HL-60/S4 treated with phorbol 12-myristate 13-acetate at 8.2 ng/mL for 4 days and 3 days (cell line): ENCODE data around the gene KLHDC4.
"Not testable (repeated sequence)": the region's sequence is repeated elsewhere in the genome, so short reads cannot be mapped to it uniquely, and the experiment has no call there.

Experiments
- in situ Hi-C: fragments of 300-500 bp; cut with MboI; formaldehyde crosslinking; loops from 2 replicates; pipeline ENCODE4 v1.15.0; 2022; ENCODE audit warnings: low sequenced_read_pairs

The KLHDC4 gene

DNA sequence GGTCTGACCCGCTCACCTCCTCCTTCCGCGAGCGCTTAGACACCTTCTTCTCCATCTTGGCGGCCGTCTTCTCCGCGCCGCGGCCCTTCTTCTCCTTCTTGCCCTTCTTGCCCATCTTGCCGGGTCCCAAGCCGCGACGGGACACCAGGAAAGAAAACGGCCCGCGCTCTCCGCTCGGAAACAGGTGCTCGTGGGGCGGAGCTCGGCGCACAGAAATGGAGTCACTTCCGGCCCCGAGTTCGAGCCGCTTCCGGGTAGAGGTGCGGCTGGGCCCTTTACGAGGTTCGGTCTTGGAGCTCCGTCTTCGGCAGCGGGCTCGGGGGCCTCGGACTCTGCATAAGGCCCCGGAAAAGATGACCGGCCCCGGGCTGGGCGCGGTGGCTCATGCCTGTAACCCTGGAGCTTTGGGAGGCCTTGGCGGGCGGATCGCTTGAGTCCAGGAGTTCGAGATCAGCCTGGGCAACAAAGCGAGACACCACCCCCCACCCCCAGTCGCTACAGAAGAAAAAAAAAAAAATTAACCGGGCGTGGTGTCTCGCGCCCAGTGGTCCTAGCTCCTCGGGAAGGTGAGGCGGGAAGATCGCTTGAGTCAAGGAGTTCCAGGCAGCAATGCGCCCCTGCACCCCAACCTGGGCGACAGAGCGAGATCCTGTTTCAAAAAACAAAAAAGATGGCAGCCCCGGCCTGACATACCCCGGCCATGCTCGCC lies at the start of gene KLHDC4:
TSS of gene KLHDC4 (minus strand) at position 211 of the 709 bp plus-strand sequence. CDS start at position 115, 96 bp downstream.
- in situ Hi-C loops = no loop called here

DNA sequence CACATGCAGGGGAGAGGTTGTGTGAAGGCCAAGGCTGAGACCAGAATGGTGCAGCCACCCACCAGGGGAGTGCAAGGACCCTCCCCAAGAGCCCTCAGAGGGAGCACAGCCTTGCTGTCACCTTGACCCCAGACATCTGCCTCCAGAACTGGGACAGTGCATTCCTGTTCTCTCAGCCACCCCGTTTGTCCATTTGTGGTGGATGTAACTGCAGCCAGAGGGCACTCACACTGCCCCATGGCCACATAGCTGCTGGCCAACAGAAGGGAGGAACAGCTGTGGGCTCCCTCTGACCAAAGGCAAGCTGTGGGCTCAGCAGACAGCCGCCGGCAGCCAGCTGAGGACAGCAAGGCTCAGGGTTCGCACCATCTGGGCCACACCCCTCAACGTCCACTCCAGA lies 49.8 kb upstream of the KLHDC4 start:
- in situ Hi-C loops = no loop called here

DNA sequence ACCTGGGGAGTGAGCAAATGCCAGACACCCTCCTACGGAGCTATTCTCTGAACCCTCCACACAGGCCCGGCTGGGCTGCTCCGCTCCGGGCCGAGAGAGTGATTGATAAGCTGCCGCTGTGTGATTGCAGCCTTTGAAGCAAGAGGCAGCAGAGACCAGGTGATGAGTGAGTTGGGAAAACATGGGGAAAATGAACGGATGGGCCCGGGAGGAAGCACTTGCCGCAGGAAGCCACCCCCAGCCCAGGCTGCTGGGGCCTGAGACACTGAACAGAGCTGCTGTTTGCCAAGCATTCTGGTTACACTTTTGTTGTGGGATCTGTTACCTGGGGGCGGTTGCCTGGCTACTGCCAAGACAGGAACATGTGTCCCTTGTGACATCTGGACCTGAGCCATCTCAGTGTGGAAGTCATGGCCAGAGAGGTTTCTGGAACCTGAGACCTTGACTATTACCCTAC lies 46.4 kb upstream of the KLHDC4 start:
- in situ Hi-C loops = no loop called here

DNA sequence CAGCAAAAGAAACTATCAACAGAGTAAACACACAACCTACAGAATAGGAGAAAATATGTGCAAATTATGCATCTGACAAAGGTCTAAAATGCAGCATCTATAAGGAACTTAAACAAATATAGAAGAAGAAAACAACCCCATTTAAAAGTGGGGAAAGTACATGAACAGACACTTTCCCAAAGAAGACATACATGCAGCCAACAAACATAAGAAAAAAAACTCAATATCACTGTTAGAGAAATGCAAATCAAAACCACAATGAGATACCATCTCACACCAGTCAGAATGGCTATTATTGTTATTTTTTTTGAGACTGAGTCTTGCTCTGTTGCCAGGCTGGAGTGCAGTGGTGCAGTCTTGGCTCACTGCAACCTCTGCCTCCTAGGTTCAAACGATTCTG lies 45.7 kb upstream of the KLHDC4 start:
- in situ Hi-C loops = not testable (repeated sequence)

DNA sequence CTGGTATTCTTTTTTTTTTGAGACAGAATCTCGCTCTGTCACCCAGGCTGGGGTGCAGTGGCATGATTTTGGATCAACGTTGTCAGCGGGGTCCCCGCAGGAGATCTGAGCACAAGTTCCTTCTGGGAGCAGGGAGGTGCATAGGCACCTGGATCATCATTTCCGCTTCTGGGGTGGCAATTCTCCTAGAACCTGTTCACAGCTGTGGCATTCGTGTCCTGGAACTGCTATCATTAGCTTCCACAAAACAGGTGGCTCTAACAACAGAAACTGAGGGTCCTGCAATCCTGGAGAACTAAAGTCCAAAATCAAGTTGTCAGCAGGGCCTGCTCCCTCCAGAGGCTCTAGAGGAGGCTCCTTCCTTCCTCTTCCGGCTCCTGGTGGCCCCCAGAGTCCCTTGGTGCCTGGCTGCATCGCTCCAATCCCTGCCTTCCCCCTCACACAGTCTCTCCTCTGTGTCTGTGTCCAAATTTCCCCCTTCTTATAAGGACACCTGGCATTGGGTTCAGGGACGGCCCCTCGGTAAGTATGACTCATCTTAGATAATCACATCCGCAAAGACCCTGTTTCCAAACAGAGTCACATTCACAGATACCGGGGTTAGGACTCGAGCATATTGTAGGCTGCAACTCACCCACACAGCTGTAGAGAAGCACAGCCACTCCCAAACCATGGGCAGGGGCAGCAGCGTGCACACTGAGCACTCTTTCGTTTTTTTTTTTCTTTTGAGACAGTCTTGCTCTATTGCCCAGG lies 43.5 kb upstream of the KLHDC4 start:
- in situ Hi-C loops = no loop called here

DNA sequence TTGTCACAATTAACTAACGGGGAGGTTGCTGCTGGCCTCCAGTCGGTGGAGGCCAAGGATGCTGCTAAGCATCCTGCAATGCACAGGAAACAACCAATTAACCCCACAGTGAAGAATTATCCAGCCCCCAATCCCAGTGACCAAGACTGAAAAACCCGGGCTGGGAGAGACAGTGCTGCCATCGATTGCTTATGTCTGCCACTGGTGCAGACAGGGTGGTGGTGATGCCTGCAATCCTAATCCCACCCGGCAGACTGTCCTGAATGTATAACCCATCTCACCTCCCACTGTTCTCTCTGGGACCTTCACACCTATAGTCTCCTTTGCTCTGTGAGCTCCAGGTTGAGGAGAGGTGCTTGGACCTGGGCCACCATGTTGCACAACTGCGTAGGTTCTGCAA lies 42.3 kb upstream of the KLHDC4 start:
- in situ Hi-C loops = no loop called here

DNA sequence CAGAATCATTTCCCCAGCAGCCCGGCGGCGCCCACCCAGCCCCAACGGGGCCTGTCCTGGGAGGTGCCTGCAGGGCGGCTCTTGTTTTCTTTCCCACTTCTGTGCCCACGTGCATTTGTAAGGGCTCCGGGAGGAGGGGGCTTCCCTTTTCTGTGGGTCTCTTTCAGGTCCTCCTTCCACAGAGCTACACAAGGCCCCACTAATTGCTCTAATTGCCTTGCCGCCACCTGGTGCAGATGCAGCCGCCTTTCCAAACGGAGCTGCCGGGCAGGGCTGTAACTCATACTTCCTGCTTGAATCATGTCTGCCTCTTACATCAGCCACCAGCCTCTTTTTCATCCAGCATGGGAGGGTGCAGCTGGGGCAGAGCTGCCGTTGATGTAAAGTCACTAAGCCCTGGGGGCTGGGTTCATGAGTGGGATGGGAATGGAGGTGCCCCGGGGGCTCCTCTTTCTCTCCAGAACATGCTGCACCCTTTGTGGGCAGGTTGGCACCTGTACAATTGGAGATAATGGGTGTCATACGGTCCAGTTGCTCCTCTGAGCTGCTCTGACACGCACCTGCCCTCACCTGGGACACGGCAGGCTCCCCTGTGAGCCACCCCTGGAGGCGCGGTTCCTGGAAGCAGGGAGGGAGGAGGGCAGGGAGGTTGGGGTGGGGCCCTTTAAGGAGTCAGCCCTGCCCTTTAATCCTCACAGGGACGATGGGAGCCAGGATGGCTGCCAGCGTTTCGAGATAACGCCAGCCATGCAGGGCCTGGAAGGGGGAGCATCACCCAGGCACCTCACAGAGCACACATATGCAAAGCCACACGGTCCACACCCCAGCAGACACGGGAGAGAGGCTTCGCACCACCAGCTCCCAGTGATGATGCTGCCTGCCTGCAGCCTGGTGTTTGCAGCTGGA lies 41.1 kb upstream of the KLHDC4 start:
- in situ Hi-C loops = no loop called here

DNA sequence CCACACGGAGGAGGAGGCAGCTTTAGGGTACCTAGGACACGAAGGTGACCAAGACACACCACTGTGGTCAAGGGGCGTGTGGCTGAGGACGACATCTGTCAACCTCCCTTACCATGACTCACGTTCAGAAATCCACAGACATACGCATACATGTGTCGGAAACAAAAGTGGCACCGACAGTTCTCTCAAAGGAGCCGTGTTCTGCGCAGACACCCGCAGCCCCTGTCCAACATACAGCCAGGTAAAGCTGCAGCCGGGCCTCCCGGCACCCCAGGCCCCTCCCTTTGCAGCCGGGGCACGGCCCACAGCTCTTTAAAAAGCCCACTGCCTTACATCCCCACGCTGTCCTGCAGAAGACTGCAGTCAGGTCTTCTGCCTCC lies 40.5 kb upstream of the KLHDC4 start:
- in situ Hi-C loops = no loop called here

DNA sequence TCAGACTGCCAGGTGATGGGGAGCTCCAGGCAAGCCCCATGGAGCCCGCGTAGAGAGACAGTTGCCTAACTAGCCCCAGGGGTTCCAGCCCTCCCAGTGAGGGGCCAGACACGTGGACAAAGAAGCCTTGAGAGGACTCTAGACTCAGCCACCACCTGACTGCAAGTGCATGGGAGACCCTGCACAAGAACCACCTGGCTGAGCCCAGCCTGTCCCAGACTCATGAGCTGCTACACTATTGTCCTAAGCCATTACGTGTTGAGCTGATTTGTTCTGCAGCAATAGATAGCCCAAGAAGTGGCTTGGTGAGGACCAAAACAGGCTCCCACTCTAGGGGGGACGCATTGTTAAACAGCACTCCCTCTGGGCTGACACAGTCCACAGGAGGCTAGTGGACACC lies 37.6 kb upstream of the KLHDC4 start:
- in situ Hi-C loops = no loop called here

DNA sequence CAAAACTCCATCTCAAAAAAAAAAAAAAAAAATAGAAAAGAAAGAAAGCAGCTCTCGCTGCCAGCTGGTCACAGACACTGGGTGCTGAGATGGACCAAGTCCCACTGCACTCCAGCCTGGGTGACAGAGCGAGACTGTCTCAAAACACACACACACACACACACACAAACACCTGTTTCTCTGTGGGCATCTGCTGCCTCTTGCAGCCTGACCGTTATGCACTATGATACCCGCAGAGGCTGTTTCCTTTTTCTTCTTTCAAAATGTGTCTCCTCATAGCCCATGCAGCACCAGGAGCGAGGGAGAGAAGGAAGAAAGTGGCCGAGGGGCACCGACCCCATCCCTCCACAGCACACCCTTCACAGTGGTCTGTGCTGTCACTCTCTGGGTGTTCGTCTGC lies 36.9 kb upstream of the KLHDC4 start:
- in situ Hi-C loops = no loop called here

DNA sequence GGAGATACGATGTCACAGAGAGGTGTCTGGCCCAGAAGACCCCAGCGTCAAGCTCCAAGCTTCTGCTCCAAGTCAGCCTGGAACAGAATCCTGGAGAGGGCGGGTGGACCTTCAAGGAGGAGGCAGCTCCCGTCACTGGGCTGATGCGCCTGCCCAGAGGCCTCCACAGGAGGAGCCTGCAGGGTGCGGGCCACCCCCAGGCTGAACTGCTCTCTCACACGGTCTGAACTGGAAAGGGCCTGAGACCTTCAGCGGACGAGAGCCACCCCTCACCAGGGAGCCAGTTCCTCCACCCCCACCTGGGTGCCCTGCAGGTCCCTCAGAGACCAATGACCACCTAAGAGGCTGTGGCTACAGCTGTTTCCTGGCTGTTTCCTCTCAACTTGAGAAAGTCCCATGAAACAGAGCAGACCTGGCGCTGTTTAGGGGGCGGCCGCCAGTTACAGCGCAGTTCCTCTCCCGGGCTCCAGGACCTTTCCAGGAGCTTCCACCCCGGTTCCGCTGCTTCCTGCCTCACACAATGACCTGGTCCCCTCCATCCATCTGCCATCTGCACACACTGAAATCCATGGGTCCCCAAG lies 36.0 kb upstream of the KLHDC4 start:
- in situ Hi-C loops = no loop called here

DNA sequence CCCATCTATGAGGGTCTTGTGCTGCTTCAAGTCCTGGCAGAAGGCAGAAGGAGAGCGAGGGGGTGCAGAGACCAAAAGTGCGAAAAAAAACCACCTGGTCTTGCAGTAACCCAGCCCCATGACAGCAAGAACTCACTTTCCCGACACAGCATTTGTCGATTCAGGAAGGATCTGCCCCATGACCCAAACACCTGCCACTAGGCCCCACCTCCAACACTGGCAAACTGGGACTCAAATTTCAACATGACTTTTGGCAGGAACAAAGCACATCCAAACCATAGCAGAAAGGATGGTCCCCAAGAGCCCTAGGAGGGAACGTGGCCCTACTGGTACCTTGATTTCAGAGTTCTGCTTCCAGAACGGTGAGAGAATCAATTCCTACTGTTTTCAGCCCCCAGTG lies 34.7 kb upstream of the KLHDC4 start:
- in situ Hi-C loops = no loop called here

DNA sequence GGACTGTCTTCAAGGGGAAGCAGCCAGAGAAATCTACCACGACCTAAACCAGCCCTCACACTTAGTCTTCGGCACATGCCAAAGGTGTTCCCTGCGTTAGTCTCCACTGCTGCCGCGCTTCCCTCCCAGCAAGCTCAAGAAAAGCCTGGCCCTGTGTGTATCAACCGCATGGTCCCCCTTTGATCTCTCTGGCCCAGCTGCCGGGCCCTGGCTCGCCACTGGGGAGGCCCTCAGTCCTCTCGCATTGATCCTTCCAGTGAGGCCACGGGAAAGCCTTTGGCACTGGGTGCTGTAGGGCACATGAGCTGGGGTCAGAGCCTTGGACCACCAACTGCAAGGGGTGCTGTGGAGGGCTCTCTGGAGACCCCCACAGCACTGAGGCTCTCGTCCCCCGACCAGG lies 29.6 kb upstream of the KLHDC4 start:
- in situ Hi-C loops = no loop called here

DNA sequence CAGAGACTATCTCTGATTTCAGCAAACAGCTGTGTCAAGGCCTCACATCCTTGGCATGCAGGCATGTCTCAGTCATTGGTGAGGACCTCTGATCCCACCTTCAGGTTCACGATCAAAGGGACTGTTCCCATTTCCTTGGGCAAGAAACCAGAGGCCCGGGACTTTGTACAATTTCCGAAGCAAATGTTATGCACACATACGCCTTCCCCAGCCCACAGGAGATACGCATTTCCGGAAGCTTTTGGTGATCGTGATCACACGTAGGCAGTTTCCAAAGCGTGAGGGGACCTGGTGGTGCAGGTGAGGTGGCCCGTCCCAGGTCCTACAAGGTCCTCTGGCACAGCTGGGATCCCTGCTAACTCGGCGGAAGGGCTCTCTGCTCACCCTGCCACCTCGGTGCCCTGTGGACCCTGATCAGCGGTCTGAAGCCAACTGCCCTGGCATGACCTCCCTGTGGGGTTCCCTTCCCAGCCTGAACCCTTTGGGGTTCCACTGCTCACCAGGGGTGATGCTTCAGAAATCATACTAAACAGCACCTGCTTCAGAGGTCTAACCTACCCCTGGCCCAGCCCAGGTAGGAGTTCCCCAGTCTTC lies 28.8 kb upstream of the KLHDC4 start:
- in situ Hi-C loops = no loop called here

DNA sequence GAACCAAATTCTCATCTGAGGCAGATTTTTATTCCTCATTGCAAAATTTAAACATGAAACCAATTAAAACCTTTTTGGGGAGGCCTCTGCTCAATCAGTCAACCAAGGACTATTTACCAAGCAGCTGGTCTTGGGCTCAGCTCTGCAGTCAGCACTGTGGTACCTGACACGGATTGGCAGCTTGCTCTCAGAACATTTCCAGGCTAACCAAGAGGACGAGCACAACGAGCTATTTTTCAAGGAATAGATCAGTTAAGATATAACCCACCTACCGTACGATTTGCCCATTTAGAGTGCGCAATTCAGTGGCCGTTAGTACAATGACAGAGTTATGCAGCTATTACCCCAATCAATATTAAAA lies 26.4 kb upstream of the KLHDC4 start:
- in situ Hi-C loops = no loop called here

DNA sequence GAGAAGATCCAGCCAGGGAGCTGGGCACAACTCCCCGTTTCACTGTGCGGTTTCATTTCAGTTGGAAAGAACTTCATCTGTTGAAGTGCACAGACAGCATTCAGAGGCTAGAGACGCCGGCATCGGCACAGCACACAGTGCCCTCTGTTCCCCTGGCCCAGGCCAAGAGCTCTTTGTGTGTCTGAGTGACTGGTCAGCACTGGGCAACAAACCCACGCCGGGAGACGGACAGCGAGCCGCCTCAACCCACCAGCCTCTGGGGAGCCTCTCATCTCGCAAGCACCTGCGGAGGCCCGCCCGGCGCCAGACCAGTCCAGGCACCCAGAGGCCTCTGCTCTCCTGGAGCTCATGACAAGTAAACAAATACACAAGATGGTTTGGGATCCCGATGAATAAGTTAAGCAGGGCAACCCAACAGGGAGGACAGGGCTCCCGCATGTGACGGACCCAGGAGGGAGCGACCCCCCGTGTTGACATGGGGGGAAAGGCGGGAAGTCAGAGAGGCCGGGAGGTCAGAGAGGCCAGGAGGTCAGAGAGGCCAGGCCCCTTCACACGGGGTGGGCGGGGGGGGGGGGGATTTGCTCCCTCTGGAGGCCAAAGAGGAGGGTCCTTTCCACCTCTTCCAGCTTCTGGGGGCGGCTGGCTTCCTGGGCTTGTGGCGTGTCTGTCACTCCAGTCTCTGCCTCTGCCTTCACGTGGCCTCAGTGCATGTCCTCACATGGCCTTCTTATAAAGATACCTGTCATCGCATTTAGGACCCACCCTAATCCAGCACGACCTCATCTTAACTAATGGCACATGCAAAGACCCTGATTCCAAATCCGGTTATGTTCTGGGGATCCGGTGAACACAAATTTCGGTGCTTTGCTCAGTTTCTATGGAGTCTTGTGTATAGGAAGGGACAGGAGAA lies 25.8 kb upstream of the KLHDC4 start:
- in situ Hi-C loops = no loop called here

DNA sequence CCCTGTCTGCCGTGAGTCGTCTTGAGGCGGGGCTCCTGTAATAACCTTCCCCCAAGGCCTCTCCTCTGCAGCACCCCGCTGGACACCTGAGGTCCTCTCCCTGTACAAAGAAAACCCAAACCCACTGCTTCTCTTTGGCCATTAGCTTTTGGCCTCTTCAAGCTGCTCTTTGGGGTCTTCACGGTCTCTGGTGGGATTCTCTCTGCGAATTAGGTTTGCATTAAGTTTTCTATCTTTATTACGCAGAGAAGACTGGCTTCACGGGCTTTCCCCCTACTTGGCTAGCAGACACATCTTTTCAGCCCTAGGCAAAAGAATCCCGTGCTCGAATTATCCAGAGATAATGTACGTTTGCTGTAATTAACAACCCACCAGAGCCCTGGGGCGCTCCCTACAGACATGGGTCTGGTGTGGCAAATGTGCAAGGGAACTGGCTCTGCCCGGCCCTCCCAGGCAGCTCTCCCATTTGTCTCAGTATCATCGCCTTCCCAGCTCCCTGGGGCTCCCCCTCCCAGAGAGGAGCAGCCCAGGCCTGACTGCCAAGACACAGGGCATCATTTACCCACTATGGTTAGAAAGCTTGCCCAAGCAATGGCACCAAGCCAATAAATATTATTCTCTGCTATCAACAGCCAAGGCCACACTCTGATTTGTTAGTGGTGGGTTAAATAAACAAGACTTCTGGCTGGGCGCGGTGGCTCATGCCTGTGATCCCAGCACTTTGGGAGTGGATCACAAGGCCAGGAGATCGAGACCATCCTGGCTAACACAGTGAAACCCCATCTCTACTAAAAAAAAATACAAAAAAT lies 24.7 kb upstream of the KLHDC4 start:
- in situ Hi-C loops = no loop called here

DNA sequence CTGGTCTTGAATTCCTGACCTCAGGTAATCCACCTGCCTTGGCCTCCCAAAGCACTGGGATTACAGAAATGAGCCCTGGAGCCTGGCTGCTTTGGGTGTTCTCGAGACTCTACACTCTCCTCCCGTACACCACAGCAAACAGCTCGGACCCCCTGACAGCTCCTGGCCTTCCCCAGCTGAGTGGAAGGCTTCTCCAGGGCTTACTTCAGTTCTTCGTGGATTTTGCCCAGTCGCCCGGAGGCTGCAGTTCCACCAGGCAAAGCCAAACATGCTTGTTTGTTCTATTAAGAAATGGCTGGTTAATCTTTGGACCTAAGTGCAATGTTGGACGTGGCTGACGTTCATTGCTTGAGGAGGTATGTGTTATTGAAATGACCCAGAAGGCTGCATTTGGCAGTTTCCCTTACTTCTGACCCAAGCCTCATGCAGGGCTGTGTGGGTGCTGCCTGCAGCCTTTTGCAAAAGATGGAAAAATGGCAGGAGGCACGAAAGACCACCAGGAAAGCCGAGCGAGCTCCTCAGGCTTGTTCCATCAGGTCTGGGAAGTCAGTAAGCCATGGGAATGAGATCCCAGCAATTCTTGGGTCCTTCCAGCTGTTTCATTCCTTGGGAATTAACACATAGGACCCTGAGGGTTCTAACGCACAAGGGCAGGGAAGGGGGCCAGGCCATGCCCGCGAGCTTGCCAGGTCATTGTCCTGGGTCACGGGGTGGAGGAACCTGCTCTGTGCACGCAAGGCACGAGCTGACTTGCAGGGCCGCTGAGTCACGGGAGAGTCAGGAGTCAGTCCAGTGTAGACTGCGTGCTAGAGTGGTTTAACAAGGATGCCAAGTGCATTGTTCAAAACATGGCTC lies 23.9 kb upstream of the KLHDC4 start:
- in situ Hi-C loops = no loop called here
